Mammary epithelial cell (primary cell): ENCODE results near the gene TEX264.

Experiments
- CTCF ChIP-seq, 2 donors: IDR thresholded peaks in 1 of 2; conservative IDR thresholded peaks in 1 of 2; 2 replicates each; pipeline ENCODE4 v1.5.1; 2011 to 2012; ENCODE audit warnings: inconsistent platforms in 2 of 2, low read length in 2 of 2, mild to moderate bottlenecking in 2 of 2, control low read depth in 1 of 2, low read depth in 1 of 2; ENCODE audit not compliant: insufficient read depth in 1 of 2; ENCODE audit errors: extremely low read depth in 1 of 2
- EZH2 ChIP-seq: IDR thresholded peaks from 2 replicates; pipeline ENCODE4 v1.6.1; 2012; ENCODE audit warnings: low read length, inconsistent platforms, borderline replicate concordance

- no peak for TF ChIP-seq CTCF (conservative IDR thresholded peaks at IDR 0.05 in 1 of 2, IDR thresholded peaks at IDR 0.05 in 1 of 2; ENCODE audit: extremely low read depth in 1 of 2, insufficient read depth in 1 of 2, low read depth in 1 of 2, low read length in 2 of 2)
- TF ChIP-seq EZH2: no peak
Observed at GRCh38 chr3:51716805-51717204, 45.8 kb downstream of the TEX264 start.
